Measurements from ENCODE around the gene KIAA1614.

The KIAA1614 gene

DNA sequence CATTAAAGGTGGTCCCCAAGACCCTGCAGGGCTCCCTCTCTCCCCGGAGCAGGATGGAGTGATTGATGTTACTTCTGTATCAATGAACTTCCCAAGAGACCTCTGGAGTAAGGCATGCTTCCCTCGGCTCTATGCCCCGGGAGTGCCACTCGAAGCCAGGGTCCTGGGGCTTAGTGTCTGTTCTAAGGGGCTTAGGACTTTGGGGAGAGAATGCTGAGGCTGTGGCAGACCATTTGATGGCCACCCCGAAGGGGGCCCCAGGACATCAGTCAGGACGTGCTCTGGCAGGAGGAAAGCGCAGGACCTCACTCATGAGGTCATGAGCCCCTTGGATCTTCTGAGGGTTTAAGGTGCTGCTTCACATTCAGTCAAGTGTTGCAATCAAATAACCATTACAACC, 7.5 kb downstream of the KIAA1614 start:
- peaks cover 8% of the 10 kb centered on the region for H3K27me3 Mint-ChIP-seq (ENCODE audit: low read depth, poor library complexity)
- peaks cover 78% of the 10 kb centered on the region for H3K4me1 Mint-ChIP-seq
- no peak for DNase-seq
- TF ChIP-seq, protein P1, sequence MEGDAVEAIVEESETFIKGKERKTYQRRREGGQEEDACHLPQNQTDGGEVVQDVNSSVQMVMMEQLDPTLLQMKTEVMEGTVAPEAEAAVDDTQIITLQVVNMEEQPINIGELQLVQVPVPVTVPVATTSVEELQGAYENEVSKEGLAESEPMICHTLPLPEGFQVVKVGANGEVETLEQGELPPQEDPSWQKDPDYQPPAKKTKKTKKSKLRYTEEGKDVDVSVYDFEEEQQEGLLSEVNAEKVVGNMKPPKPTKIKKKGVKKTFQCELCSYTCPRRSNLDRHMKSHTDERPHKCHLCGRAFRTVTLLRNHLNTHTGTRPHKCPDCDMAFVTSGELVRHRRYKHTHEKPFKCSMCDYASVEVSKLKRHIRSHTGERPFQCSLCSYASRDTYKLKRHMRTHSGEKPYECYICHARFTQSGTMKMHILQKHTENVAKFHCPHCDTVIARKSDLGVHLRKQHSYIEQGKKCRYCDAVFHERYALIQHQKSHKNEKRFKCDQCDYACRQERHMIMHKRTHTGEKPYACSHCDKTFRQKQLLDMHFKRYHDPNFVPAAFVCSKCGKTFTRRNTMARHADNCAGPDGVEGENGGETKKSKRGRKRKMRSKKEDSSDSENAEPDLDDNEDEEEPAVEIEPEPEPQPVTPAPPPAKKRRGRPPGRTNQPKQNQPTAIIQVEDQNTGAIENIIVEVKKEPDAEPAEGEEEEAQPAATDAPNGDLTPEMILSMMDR (IDR thresholded peaks at IDR 0.05), result no peak
- no peak overlapping the region for H3K27ac Mint-ChIP-seq
- H3K4me3 Mint-ChIP-seq, result no peak overlapping the region
- H3K9me3 Mint-ChIP-seq, result no peaks in the 10 kb centered on the region
- H3K36me3 Mint-ChIP-seq (ENCODE audit: low read depth), result no peaks in the 10 kb centered on the region

DNA sequence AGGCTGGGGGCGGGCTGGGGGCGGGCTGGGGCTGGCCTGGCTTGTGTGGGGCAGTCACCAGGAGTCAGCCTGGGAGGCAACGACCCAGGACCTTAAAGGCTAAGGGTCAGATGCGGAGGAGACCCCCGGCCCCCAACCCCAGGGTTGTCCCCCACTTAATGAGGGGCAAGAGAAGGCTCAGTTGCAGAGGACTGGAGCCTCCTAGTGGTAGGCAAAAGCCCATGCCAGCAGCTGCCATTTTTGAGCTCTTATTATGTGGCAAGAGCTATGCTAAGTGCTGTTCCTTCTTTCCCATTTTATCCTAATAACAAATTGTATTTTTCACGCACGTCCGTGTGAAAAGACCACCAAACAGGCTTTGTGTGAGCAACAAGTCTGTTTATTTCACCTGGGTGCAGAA, 8.0 kb downstream of the KIAA1614 start:
- no peaks in the 10 kb centered on the region for H3K9me3 Mint-ChIP-seq
- H3K4me3 Mint-ChIP-seq, result no peak overlapping the region
- H3K4me1 Mint-ChIP-seq, result peaks cover 83% of the 10 kb centered on the region

DNA sequence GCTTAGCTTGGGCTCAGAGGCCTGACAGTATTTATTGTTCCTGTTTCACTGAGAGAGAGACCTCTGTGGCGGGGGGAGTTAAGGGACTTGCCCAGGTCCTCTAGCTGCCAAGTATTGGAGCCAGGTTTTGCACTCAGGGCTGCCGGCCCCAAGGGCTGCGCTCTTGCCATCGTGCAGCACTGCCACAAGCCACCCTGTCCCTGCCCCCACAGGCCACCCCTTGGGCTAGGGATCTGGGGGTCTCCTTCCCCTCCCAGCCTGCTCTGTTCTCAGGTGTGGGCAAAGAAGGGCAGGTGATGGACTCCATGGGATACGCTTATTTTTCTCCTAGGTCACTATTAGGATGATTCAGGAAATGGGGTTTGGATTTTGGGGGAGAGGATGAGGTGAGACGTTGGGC, 8.7 kb downstream of the KIAA1614 start:
- peak overlapping the region; percentile 20 for H3K27ac Mint-ChIP-seq
- H3K4me1 Mint-ChIP-seq, result peaks cover 90% of the 10 kb centered on the region
- peaks cover 4% of the 10 kb centered on the region for H3K27me3 Mint-ChIP-seq (ENCODE audit: low read depth, poor library complexity)
- TF ChIP-seq, protein P1 (IDR thresholded peaks at IDR 0.05), result no peak
- no peaks in the 10 kb centered on the region for H3K36me3 Mint-ChIP-seq (ENCODE audit: low read depth)
- no peak for DNase-seq
- no peak overlapping the region for H3K4me3 Mint-ChIP-seq
- no peaks in the 10 kb centered on the region for H3K9me3 Mint-ChIP-seq

More for the DNA sequence above, 8.0 kb downstream of the KIAA1614 start:
- Mint-ChIP-seq H3K27ac (no peak overlapping the region), H3K36me3 (ENCODE audit: low read depth) (no peaks in the 10 kb centered on the region), H3K27me3 (ENCODE audit: low read depth, poor library complexity) (peaks cover 4% of the 10 kb centered on the region)
- DNase-seq, result no peak
- TF ChIP-seq, protein P1 (IDR thresholded peaks at IDR 0.05), result peak; percentile 28

DNA sequence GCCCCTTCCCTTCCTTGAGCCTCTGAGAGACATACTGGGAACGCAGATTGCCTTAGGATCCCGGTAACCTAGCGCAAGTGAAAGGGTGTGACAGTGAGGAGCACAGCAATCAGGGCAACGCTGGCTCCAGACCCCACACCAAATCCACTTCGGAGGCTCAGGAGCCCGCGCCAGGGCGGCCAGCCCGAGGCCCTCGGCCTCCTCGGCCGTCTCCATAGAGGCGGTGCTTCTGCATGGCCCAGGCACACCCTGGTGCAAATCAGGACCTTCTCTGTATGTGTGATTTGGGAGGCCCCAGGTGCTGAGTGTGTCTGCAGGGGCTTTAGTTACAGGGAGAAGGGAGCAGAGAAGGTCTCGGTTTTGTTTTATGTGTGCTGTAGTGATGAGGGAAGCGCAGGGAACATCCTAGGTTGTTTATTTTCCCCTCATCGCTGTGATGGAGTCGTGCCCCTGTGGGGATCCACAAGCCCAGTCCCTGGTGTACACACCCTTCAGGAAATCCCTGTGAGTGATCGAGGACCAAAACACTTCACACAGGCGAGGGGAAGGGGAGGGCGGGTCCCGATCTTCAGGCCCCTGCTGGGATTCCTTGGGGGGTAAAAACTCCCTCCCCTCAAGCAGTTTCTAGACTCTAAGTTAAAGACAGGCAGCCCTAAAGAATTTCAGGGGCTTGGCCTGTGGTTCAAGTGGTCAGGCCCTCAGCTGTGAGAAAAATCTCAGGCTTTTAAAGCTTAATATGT, 9.4 kb downstream of the KIAA1614 start:
- DNase-seq, result no peak
- H3K36me3 Mint-ChIP-seq (ENCODE audit: low read depth), result no peaks in the 10 kb centered on the region
- peak overlapping the region; percentile 30 for H3K4me3 Mint-ChIP-seq
- no peak overlapping the region for H3K27ac Mint-ChIP-seq
- peaks cover 92% of the 10 kb centered on the region for H3K4me1 Mint-ChIP-seq
- peaks cover 4% of the 10 kb centered on the region for H3K27me3 Mint-ChIP-seq (ENCODE audit: low read depth, poor library complexity)
- TF ChIP-seq, protein P1 (IDR thresholded peaks at IDR 0.05), result no peak
- no peaks in the 10 kb centered on the region for H3K9me3 Mint-ChIP-seq

DNA sequence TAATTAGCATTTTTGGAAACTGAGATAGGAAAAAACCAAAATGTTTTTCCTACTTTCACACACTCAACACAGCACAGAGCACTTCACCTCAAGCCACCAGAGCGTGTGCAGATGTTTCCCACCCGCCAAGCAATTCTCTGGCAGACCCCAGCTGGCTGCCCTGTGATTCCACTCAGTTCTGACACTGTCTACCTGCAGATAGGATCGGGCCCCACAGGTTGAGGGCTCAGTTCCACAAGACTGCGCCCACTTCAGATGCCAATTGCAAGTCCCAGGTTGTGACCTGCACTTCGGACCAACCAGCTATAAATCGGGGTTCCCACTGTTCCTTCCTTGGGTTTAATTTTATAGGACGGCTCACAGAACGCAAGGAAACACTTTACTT, 9.9 kb downstream of the KIAA1614 start:
- peaks cover 93% of the 10 kb centered on the region for H3K4me1 Mint-ChIP-seq
- H3K36me3 Mint-ChIP-seq (ENCODE audit: low read depth), result no peaks in the 10 kb centered on the region
- no peaks in the 10 kb centered on the region for H3K9me3 Mint-ChIP-seq
- no peak for DNase-seq
- no peak overlapping the region for H3K27ac Mint-ChIP-seq
- peak overlapping the region; percentile 62 for H3K4me3 Mint-ChIP-seq
- H3K27me3 Mint-ChIP-seq (ENCODE audit: low read depth, poor library complexity), result peaks cover 4% of the 10 kb centered on the region
- TF ChIP-seq, protein P1 (IDR thresholded peaks at IDR 0.05), result no peak

Data from nephron progenitor cell (in vitro differentiated cells).